ENCODE data around the gene SPRY2.
A peak's percentile ranks its signal among the peaks of the same experiment; 100 is the strongest.
"Not testable (repeated sequence)": the region's sequence is repeated elsewhere in the genome, so short reads cannot be mapped to it uniquely, and the experiment has no call there.

Gene SPRY2

GRCh38 chr13:80348314-80348713, 7.4 kb upstream of the SPRY2 start:
- DNase-seq: no peak

GRCh38 chr13:80345771-80346510, 5.0 kb upstream of the SPRY2 start:
- DNase-seq: no peak

- DNase-seq: not testable (repeated sequence)
These were observed 3.1 kb upstream of the SPRY2 start for GRCh38 chr13:80344032-80344431.

GRCh38 chr13:80342471-80343371, 1.8 kb upstream of the SPRY2 start:
- peak; percentile 98 for DNase-seq

- no peak for DNase-seq
These were observed 937 bp upstream of the SPRY2 start for GRCh38 chr13:80341756-80342370.

GRCh38 chr13:80340651-80341100, 250 bp downstream of the SPRY2 start:
- no peak for DNase-seq

- peak; percentile 85 for DNase-seq
These were observed 845 bp downstream of the SPRY2 start for GRCh38 chr13:80339912-80340650.

GRCh38 chr13:80339563-80339911, 1.4 kb downstream of the SPRY2 start:
- no peak for DNase-seq

- DNase-seq: peak; percentile 88
These were observed 2.0 kb downstream of the SPRY2 start for GRCh38 chr13:80338781-80339562.

GRCh38 chr13:80337288-80338081, 3.4 kb downstream of the SPRY2 start:
- peak; percentile 55 for DNase-seq

GRCh38 chr13:80336776-80337287, 4.1 kb downstream of the SPRY2 start:
- DNase-seq: peak; percentile 43

- no peak for DNase-seq
These were observed 4.6 kb downstream of the SPRY2 start for GRCh38 chr13:80336370-80336769.

- DNase-seq: no peak
These were observed 6.2 kb downstream of the SPRY2 start for GRCh38 chr13:80334597-80335260.

GRCh38 chr13:80331984-80332383, 8.9 kb downstream of the SPRY2 start:
- no peak for DNase-seq

GRCh38 chr13:80329250-80329649, 11.7 kb downstream of the SPRY2 start:
- DNase-seq: no peak

- DNase-seq: no peak
These were observed 21.9 kb downstream of the SPRY2 start for GRCh38 chr13:80319004-80319403.

- no peak for DNase-seq
These were observed 25.9 kb downstream of the SPRY2 start for GRCh38 chr13:80314711-80315653.

- no peak for DNase-seq
These were observed 27.2 kb downstream of the SPRY2 start for GRCh38 chr13:80313668-80314256.

- DNase-seq: peak; percentile 41
These were observed 28.0 kb downstream of the SPRY2 start for GRCh38 chr13:80312967-80313366.

Data from retina (tissue), 1 donor.